IPS-20b (cell line): Measurements from ENCODE around the gene KCNQ1.

Experiments used
- H3K27ac ChIP-seq: one replicate; pipeline ENCODE4 v1.5.1; 2013; ENCODE audit warnings: low read length
- H3K27me3 ChIP-seq: 2 replicates; pipeline ENCODE4 v1.6.1; 2013; ENCODE audit warnings: mild to moderate bottlenecking, low read length, inconsistent platforms; ENCODE audit not compliant: insufficient read depth
- H3K36me3 ChIP-seq: 2 replicates; pipeline ENCODE4 v1.6.1; 2013; ENCODE audit warnings: low read depth, mild to moderate bottlenecking, inconsistent platforms, low read length, moderate library complexity; ENCODE audit not compliant: insufficient read depth
- H3K4me1 ChIP-seq: 2 replicates; pipeline ENCODE4 v1.6.1; 2013; ENCODE audit warnings: mild to moderate bottlenecking, control low read depth, inconsistent platforms, low read length, moderate library complexity; ENCODE audit not compliant: insufficient read depth
- H3K4me3 ChIP-seq: 2 replicates; pipeline ENCODE4 v1.5.1; 2013; ENCODE audit warnings: mild to moderate bottlenecking, low read length, inconsistent platforms
- H3K9ac ChIP-seq: 2 replicates; pipeline ENCODE4 v1.6.1; 2013; ENCODE audit warnings: low read depth, mild to moderate bottlenecking, inconsistent platforms, low read length, moderate library complexity
- H3K9me3 ChIP-seq: 2 replicates; pipeline ENCODE4 v1.6.1; 2013; ENCODE audit warnings: mild to moderate bottlenecking, low read depth, low read length, inconsistent platforms; ENCODE audit not compliant: insufficient read depth

Gene KCNQ1

GRCh38 chr11:2444821-2445745, at the start of gene KCNQ1:
Gene KCNQ1, plus strand, starts transcription at chr11:2445008. Its CDS starts 91 bp downstream, at chr11:2445099.
- Histone ChIP-seq H3K4me1 (no peaks in the 10 kb centered on the region), H3K27me3 (peaks cover 92% of the 10 kb centered on the region), H3K9ac (no peak within 1 kb of the TSS), H3K4me3 (peak within 1 kb of the TSS; percentile 62), H3K9me3 (no peaks in the 10 kb centered on the region), H3K27ac (no peak within 1 kb of the TSS), H3K36me3 (no peaks in the 10 kb centered on the region)

- no peak overlapping the region for H3K9ac ChIP-seq
- no peak overlapping the region for H3K4me3 ChIP-seq
- peaks cover 26% of the 10 kb centered on the region for H3K36me3 ChIP-seq
- H3K27me3 ChIP-seq, result no peaks in the 10 kb centered on the region
- no peaks in the 10 kb centered on the region for H3K9me3 ChIP-seq
- no peak overlapping the region for H3K27ac ChIP-seq
- H3K4me1 ChIP-seq, result no peaks in the 10 kb centered on the region
Observed at GRCh38 chr11:2395211-2395730, 49.5 kb upstream of the KCNQ1 start.

GRCh38 chr11:2395856-2396255, 49.0 kb upstream of the KCNQ1 start:
- Histone ChIP-seq H3K27ac (no peak overlapping the region), H3K27me3 (no peaks in the 10 kb centered on the region), H3K36me3 (peaks cover 26% of the 10 kb centered on the region), H3K9me3 (no peaks in the 10 kb centered on the region), H3K4me3 (no peak overlapping the region), H3K9ac (no peak overlapping the region), H3K4me1 (no peaks in the 10 kb centered on the region)

- H3K4me1 ChIP-seq, result no peaks in the 10 kb centered on the region
- no peaks in the 10 kb centered on the region for H3K27me3 ChIP-seq
- peaks cover 26% of the 10 kb centered on the region for H3K36me3 ChIP-seq
- H3K9ac ChIP-seq, result no peak overlapping the region
- no peak overlapping the region for H3K27ac ChIP-seq
- no peak overlapping the region for H3K4me3 ChIP-seq
- no peaks in the 10 kb centered on the region for H3K9me3 ChIP-seq
Observed at GRCh38 chr11:2396471-2396870, 48.3 kb upstream of the KCNQ1 start.

- H3K4me1 ChIP-seq, result no peaks in the 10 kb centered on the region; the same call in 1 of the 2 replicates
- no peaks in the 10 kb centered on the region for H3K27me3 ChIP-seq
- H3K4me3 ChIP-seq, result no peak overlapping the region
- no peak overlapping the region for H3K9ac ChIP-seq
- H3K9me3 ChIP-seq, result no peaks in the 10 kb centered on the region
- H3K36me3 ChIP-seq, result peaks cover 27% of the 10 kb centered on the region
- H3K27ac ChIP-seq, result no peak overlapping the region
Observed at GRCh38 chr11:2397005-2397404, 47.8 kb upstream of the KCNQ1 start.

GRCh38 chr11:2398664-2399355, 46.0 kb upstream of the KCNQ1 start:
- peak overlapping the region; percentile 79; the same call in 1 of the 2 replicates for H3K9ac ChIP-seq
- no peak overlapping the region for H3K27ac ChIP-seq
- peaks cover 32% of the 10 kb centered on the region for H3K36me3 ChIP-seq
- H3K4me3 ChIP-seq, result peak overlapping the region; percentile 99; the same call in 1 of the 2 replicates
- H3K4me1 ChIP-seq, result no peaks in the 10 kb centered on the region; the same call in 1 of the 2 replicates
- H3K27me3 ChIP-seq, result no peaks in the 10 kb centered on the region
- no peaks in the 10 kb centered on the region for H3K9me3 ChIP-seq

- Histone ChIP-seq H3K27ac (peak overlapping the region; percentile 52), H3K27me3 (no peaks in the 10 kb centered on the region), H3K4me3 (peak overlapping the region; percentile 99; the same call in 1 of the 2 replicates), H3K9me3 (no peaks in the 10 kb centered on the region), H3K9ac (peak overlapping the region; percentile 79; the same call in 1 of the 2 replicates), H3K36me3 (peaks cover 33% of the 10 kb centered on the region), H3K4me1 (no peaks in the 10 kb centered on the region; the same call in 1 of the 2 replicates)
Observed at GRCh38 chr11:2399488-2400068, 45.2 kb upstream of the KCNQ1 start.

- Histone ChIP-seq H3K36me3 (peaks cover 33% of the 10 kb centered on the region), H3K4me1 (no peaks in the 10 kb centered on the region; the same call in 1 of the 2 replicates), H3K27ac (peak within 1 kb of the TSS; percentile 52), H3K27me3 (no peaks in the 10 kb centered on the region), H3K9me3 (no peaks in the 10 kb centered on the region), H3K4me3 (peak within 1 kb of the TSS; percentile 99), H3K9ac (peak within 1 kb of the TSS; percentile 99)
Observed at GRCh38 chr11:2400069-2400761, 44.6 kb upstream of the KCNQ1 start, which contains the start of gene TSSC4. Gene TSSC4, plus strand, starts transcription at chr11:2400750. Its CDS starts 1,884 bp downstream, at chr11:2402634.

- H3K4me1 ChIP-seq, result no peaks in the 10 kb centered on the region; the same call in 1 of the 2 replicates
- H3K36me3 ChIP-seq, result peaks cover 27% of the 10 kb centered on the region
- H3K4me3 ChIP-seq, result peak overlapping the region; percentile 99
- no peaks in the 10 kb centered on the region for H3K27me3 ChIP-seq
- peak overlapping the region; percentile 99 for H3K9ac ChIP-seq
- H3K27ac ChIP-seq, result peak overlapping the region; percentile 25
- no peaks in the 10 kb centered on the region for H3K9me3 ChIP-seq
Observed at GRCh38 chr11:2400762-2401435, 43.9 kb upstream of the KCNQ1 start.

- no peaks in the 10 kb centered on the region for H3K9me3 ChIP-seq
- peak overlapping the region; percentile 25 for H3K27ac ChIP-seq
- no peaks in the 10 kb centered on the region for H3K27me3 ChIP-seq
- no peaks in the 10 kb centered on the region; the same call in 1 of the 2 replicates for H3K4me1 ChIP-seq
- peak overlapping the region; percentile 99 for H3K4me3 ChIP-seq
- H3K36me3 ChIP-seq, result peaks cover 21% of the 10 kb centered on the region
- H3K9ac ChIP-seq, result peak overlapping the region; percentile 99
Observed at GRCh38 chr11:2401436-2401984, 43.3 kb upstream of the KCNQ1 start.
